H9 (cell line): ENCODE measurements around the gene GRIN2B. TPM values are rescaled to one million over a fixed set of nuclear protein-coding genes. Genes with fewer than 3 reads are reported as not detected.

Experiments used
- DNase-seq: peaks from one replicate; pipeline ENCODE4 v3.0.0-alpha.2; 2017
- H2AFZ ChIP-seq: one replicate; pipeline ENCODE4 v1.6.1; 2013; ENCODE audit warnings: mild to moderate bottlenecking, low read length, control low read depth, moderate library complexity
- H2AK5ac ChIP-seq: 2 replicates; pipeline ENCODE4 v1.6.1; 2013; ENCODE audit warnings: low read length, control low read depth, mixed read lengths; ENCODE audit not compliant: insufficient read length
- H2BK120ac ChIP-seq: one replicate; pipeline ENCODE4 v1.6.1; 2013; ENCODE audit warnings: low read depth, mild to moderate bottlenecking, low read length, control low read depth, inconsistent platforms; ENCODE audit not compliant: poor library complexity, severe bottlenecking
- H2BK12ac ChIP-seq: 2 replicates; pipeline ENCODE4 v1.6.1; 2013; ENCODE audit warnings: low read length, control low read depth, mixed read lengths, low read depth; ENCODE audit not compliant: insufficient read length
- H2BK15ac ChIP-seq: 2 replicates; pipeline ENCODE4 v1.6.1; 2013; ENCODE audit warnings: low read depth, low read length, control low read depth
- H2BK20ac ChIP-seq: one replicate; pipeline ENCODE4 v1.6.1; 2013; ENCODE audit warnings: low read depth, mild to moderate bottlenecking, low read length, control low read depth, inconsistent platforms; ENCODE audit not compliant: poor library complexity, severe bottlenecking
- H2BK5ac ChIP-seq: 2 replicates; pipeline ENCODE4 v1.6.1; 2013; ENCODE audit warnings: low read length, control low read depth, mixed read lengths; ENCODE audit not compliant: insufficient read length
- H3K14ac ChIP-seq: 2 replicates; pipeline ENCODE4 v1.6.1; 2013; ENCODE audit warnings: low read length, control low read depth; ENCODE audit not compliant: insufficient read depth
- H3K18ac ChIP-seq: 2 replicates; pipeline ENCODE4 v1.6.1; 2013; ENCODE audit warnings: low read depth, mild to moderate bottlenecking, mixed read lengths, low read length, control low read depth; ENCODE audit not compliant: insufficient read length
- H3K23ac ChIP-seq: 2 replicates; pipeline ENCODE4 v1.6.1; 2013; ENCODE audit warnings: low read length, control low read depth, mixed read lengths, low read depth; ENCODE audit not compliant: insufficient read length
- H3K23me2 ChIP-seq: 2 replicates; pipeline ENCODE4 v1.6.1; 2013; ENCODE audit warnings: low read depth, mild to moderate bottlenecking, mixed read lengths, low read length, control low read depth; ENCODE audit not compliant: insufficient read length, poor library complexity, severe bottlenecking
- H3K27ac ChIP-seq: 2 replicates; pipeline ENCODE4 v1.5.1; 2013; ENCODE audit warnings: low read length, control low read depth, mixed read lengths, low read depth; ENCODE audit not compliant: insufficient read length
- H3K27me3 ChIP-seq: 2 replicates; pipeline ENCODE4 v1.6.1; 2013; ENCODE audit warnings: low read length, control low read depth, inconsistent platforms; ENCODE audit not compliant: insufficient read depth
- H3K4ac ChIP-seq: 2 replicates; pipeline ENCODE4 v1.6.1; 2013; ENCODE audit warnings: low read depth, mild to moderate bottlenecking, control low read depth, inconsistent platforms, low read length, moderate library complexity
- H3K4me1 ChIP-seq: 2 replicates; pipeline ENCODE4 v1.6.1; 2013; ENCODE audit warnings: low read length, control low read depth, inconsistent platforms; ENCODE audit not compliant: insufficient read depth
- H3K4me2 ChIP-seq: 2 replicates; pipeline ENCODE4 v1.6.1; 2013; ENCODE audit warnings: low read length, control low read depth, mixed read lengths; ENCODE audit not compliant: insufficient read length, insufficient read depth
- H3K56ac ChIP-seq: 2 replicates; pipeline ENCODE4 v1.6.1; 2013; ENCODE audit warnings: low read depth, mild to moderate bottlenecking, mixed read lengths, low read length, control low read depth; ENCODE audit not compliant: insufficient read length
- H3K79me1 ChIP-seq: 2 replicates; pipeline ENCODE4 v1.6.1; 2013; ENCODE audit warnings: low read depth, mild to moderate bottlenecking, moderate library complexity, low read length, control low read depth, inconsistent platforms; ENCODE audit not compliant: insufficient read depth, poor library complexity, severe bottlenecking
- H3K79me2 ChIP-seq: 2 replicates; pipeline ENCODE4 v1.6.1; 2013; ENCODE audit warnings: low read length, control low read depth, inconsistent platforms; ENCODE audit not compliant: insufficient read depth
- H3K9ac ChIP-seq: 2 replicates; pipeline ENCODE4 v1.6.1; 2013; ENCODE audit warnings: low read length, control low read depth, mixed read lengths; ENCODE audit not compliant: insufficient read length; ENCODE audit errors: extremely low read depth
- H3K9me3 ChIP-seq: one replicate; pipeline ENCODE4 v1.6.1; 2013; ENCODE audit warnings: low read depth, low read length, inconsistent platforms; ENCODE audit not compliant: control insufficient read depth
- H3T11ph ChIP-seq: one replicate; pipeline ENCODE4 v1.6.1; 2013; ENCODE audit warnings: mild to moderate bottlenecking, low read length, control low read depth, inconsistent platforms
- H4K20me1 ChIP-seq: one replicate; pipeline ENCODE4 v1.6.1; 2013; ENCODE audit not compliant: control insufficient read depth, insufficient read length, insufficient read depth
- H4K5ac ChIP-seq: 2 replicates; pipeline ENCODE4 v1.6.1; 2013; ENCODE audit warnings: low read depth, mild to moderate bottlenecking, mixed read lengths, low read length, control low read depth; ENCODE audit not compliant: insufficient read length
- H4K8ac ChIP-seq: replicated peaks from 2 replicates; pipeline ENCODE4 v1.6.1; 2013; ENCODE audit warnings: low read length, control low read depth, mixed read lengths, low read depth; ENCODE audit not compliant: insufficient read length
- H4K91ac ChIP-seq: 2 replicates; pipeline ENCODE4 v1.6.1; 2013; ENCODE audit warnings: low read depth, mild to moderate bottlenecking, moderate library complexity, mixed read lengths, low read length, control low read depth; ENCODE audit not compliant: insufficient read length
- H3K27ac Mint-ChIP-seq, 3 experiments: 2 replicates in 2 of 3; 3 replicates in 1 of 3; pipeline ENCODE4 v1.8.0; 2020 to 2021; ENCODE audit warnings: mixed read lengths in 3 of 3, mild to moderate bottlenecking in 1 of 3, moderate library complexity in 1 of 3
- H3K27me3 Mint-ChIP-seq: 2 replicates; pipeline ENCODE4 v1.8.0; 2021; ENCODE audit warnings: low read depth, mild to moderate bottlenecking, moderate library complexity, mixed read lengths
- H3K36me3 Mint-ChIP-seq, 3 experiments: 2 replicates in 2 of 3; 3 replicates in 1 of 3; pipeline ENCODE4 v1.8.0; 2020 to 2021; ENCODE audit warnings: low read depth in 3 of 3, mixed read lengths in 3 of 3; ENCODE audit not compliant: insufficient read depth in 1 of 3
- H3K4me1 Mint-ChIP-seq, 2 experiments: 2 replicates each; pipeline ENCODE4 v1.8.0; 2020; ENCODE audit warnings: mixed read lengths in 2 of 2
- H3K4me3 Mint-ChIP-seq, 2 experiments: 2 replicates in 1 of 2; 3 replicates in 1 of 2; pipeline ENCODE4 v1.8.0; 2020 to 2021; ENCODE audit warnings: mild to moderate bottlenecking in 2 of 2, mixed read lengths in 2 of 2, moderate library complexity in 1 of 2
- H3K9me3 Mint-ChIP-seq, 2 experiments: 2 replicates in 1 of 2; 3 replicates in 1 of 2; pipeline ENCODE4 v1.8.0; 2020; ENCODE audit warnings: mild to moderate bottlenecking in 2 of 2, mixed read lengths in 2 of 2, moderate library complexity in 1 of 2
- WGBS: extraction: QIAGEN DNeasy Blood & Tissue Kit; methylation state at CpG from one replicate; pipeline ENCODE4 v1.1.7; 2013; ENCODE audit warnings: missing lambda C conversion rate, low lambda C conversion rate, mixed read lengths; ENCODE audit not compliant: insufficient read length; ENCODE audit errors: extremely low coverage; 5-methylcytosine and 5-hydroxymethylcytosine counted together
- total RNA-seq: library from RNA; stranded (reverse); gene quantifications from 2 replicates; pipeline ENCODE4 v1.2.1, GENCODE V29; 2021
- TF ChIP-seq, protein P1 (sequence below): fragments of 200-600 bp; sonication (generic); conservative IDR thresholded peaks from 3 replicates; pipeline ENCODE4 v1.8.0; 2021; ENCODE audit warnings: antibody characterized with exemption, mild to moderate bottlenecking

Gene GRIN2B
- total RNA-seq, 1 experiment from 2014 or later: 0.13 TPM

DNA sequence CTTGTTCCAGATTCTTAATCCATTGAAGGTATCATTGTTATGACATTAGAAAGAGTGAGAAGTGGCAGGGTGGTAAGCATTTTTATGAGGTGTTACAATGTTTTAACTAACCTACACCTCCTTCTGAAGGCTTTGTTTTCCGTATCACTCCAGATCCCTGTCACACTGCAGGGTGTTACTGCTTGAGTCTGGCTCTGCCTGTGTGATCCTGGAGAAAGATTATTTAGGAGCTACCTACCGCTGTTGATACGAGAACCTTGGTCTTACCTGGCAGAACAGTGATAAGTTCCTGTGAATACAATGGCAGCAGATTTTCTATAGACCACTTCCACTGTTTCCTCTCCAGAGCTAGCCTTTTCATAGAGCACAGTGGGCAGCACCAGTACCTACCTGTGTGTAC is 36.2 kb downstream of the GRIN2B start:
- no peak overlapping the region for H2BK120ac ChIP-seq
- no peak overlapping the region for H3K23ac ChIP-seq
- no peak overlapping the region for H2BK12ac ChIP-seq
- no peak overlapping the region for H2BK20ac ChIP-seq
- H4K20me1 ChIP-seq: peaks cover 2% of the 10 kb centered on the region
- H3K4me2 ChIP-seq: no peak overlapping the region
- H3K14ac ChIP-seq: no peak overlapping the region
- TF ChIP-seq, protein P1, sequence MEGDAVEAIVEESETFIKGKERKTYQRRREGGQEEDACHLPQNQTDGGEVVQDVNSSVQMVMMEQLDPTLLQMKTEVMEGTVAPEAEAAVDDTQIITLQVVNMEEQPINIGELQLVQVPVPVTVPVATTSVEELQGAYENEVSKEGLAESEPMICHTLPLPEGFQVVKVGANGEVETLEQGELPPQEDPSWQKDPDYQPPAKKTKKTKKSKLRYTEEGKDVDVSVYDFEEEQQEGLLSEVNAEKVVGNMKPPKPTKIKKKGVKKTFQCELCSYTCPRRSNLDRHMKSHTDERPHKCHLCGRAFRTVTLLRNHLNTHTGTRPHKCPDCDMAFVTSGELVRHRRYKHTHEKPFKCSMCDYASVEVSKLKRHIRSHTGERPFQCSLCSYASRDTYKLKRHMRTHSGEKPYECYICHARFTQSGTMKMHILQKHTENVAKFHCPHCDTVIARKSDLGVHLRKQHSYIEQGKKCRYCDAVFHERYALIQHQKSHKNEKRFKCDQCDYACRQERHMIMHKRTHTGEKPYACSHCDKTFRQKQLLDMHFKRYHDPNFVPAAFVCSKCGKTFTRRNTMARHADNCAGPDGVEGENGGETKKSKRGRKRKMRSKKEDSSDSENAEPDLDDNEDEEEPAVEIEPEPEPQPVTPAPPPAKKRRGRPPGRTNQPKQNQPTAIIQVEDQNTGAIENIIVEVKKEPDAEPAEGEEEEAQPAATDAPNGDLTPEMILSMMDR: no peak
- H3K9me3 Mint-ChIP-seq: no peaks in the 10 kb centered on the region; a peak in 1 of 5 replicates
- DNase-seq: no peak
- no CpG with 5 or more reads among the region's 3 CpGs for WGBS
- no peaks in the 10 kb centered on the region for H3K79me1 ChIP-seq
- H3K56ac ChIP-seq: no peak overlapping the region
- no peaks in the 10 kb centered on the region for H3K36me3 Mint-ChIP-seq
- no peak overlapping the region for H2BK15ac ChIP-seq
- H3K4me1 Mint-ChIP-seq: peaks cover 36 to 40% of the 10 kb centered on the region in 2 experiments
- H3K4me3 Mint-ChIP-seq: no peak overlapping the region
- no peaks in the 10 kb centered on the region for H3K27me3 ChIP-seq
- H4K8ac ChIP-seq: no peak overlapping the region
- no peak overlapping the region for H4K5ac ChIP-seq
- H3T11ph ChIP-seq: no peak overlapping the region
- no peak overlapping the region for H3K27ac ChIP-seq
- H3K79me2 ChIP-seq: no peaks in the 10 kb centered on the region
- H2BK5ac ChIP-seq: no peak overlapping the region
- H3K27me3 Mint-ChIP-seq: peaks cover 5% of the 10 kb centered on the region
- H3K9ac ChIP-seq: no peak overlapping the region
- H4K91ac ChIP-seq: no peak overlapping the region
- no peaks in the 10 kb centered on the region for H3K9me3 ChIP-seq
- H2AFZ ChIP-seq: no peak overlapping the region
- H3K27ac Mint-ChIP-seq: no peak overlapping the region
- no peak overlapping the region for H2AK5ac ChIP-seq
- H3K18ac ChIP-seq: no peak overlapping the region
- peaks cover 2% of the 10 kb centered on the region; the same call in 1 of the 2 replicates for H3K4me1 ChIP-seq
- H3K4ac ChIP-seq: no peak overlapping the region
- no peaks in the 10 kb centered on the region for H3K23me2 ChIP-seq
